GM12878 (cell line): Measurements from ENCODE around the gene SEMA4C. TPM values are rescaled to one million over a fixed set of nuclear protein-coding genes. Genes with fewer than 3 reads are reported as not detected.

ENCODE experiments used
- ATAC-seq: fragments of 200-7000 bp; cut with Tn5 transposase; 3 replicates; pipeline ENCODE4 v1.9.1; 2020; ENCODE audit warnings: mild to moderate bottlenecking, moderate library complexity
- BruUV-seq: library from RNA; stranded (reverse); fragments of 400-500 nt; replicated peaks from 2 replicates; lab custom pipeline; 2021; lab: Mats Ljungman, UMichigan
- CTCF ChIA-PET: fragments of 300-600 bp; sonication (Branson Sonifier 250); formaldehyde crosslinking; extraction: SDS; loops from one replicate; lab custom pipeline; 2021; ENCODE audit warnings: inconsistent platforms; lab: Yijun Ruan, JAX
- POLR2A ChIA-PET: fragments of 350-600 bp; formaldehyde crosslinking; extraction: SDS; loops from one replicate; lab custom pipeline; 2021; ENCODE audit warnings: inconsistent platforms; lab: Charles Lee
- RAD21 ChIA-PET: fragments of 300-600 bp; sonication (Branson Sonifier 250); formaldehyde crosslinking; loops from one replicate; lab custom pipeline; 2023; ENCODE audit warnings: antibody characterized with exemption; ENCODE audit not compliant: unreplicated experiment; lab: Charles Lee
- SMC1A ChIA-PET: fragments of 300-600 bp; sonication (Branson Sonifier 250); formaldehyde crosslinking; loops from one replicate; lab custom pipeline; 2023; ENCODE audit not compliant: unreplicated experiment, uncharacterized antibody; lab: Charles Lee
- DNase-seq: peaks from one replicate; pipeline ENCODE4 v3.0.0-alpha.2; 2011; ENCODE audit warnings: low read depth, low spot score
- FAIRE-seq: peaks from 3 replicates; lab custom pipeline; 2011; peaks lifted over from hg19 to GRCh38; lab: Jason Lieb, UNC
- H2AFZ ChIP-seq: 2 replicates; pipeline ENCODE4 v1.6.0; 2011; ENCODE audit warnings: low read depth, low read length, control low read depth; ENCODE audit not compliant: control insufficient read depth
- H3K27ac ChIP-seq: 2 replicates; pipeline ENCODE4 v1.5.1; 2011; ENCODE audit warnings: control low read depth; ENCODE audit not compliant: control insufficient read depth, insufficient read depth
- H3K27me3 ChIP-seq, 2 experiments: replicated peaks in 1 of 2; 2 replicates each; pipeline versions ENCODE4 v1.6.0 to v1.6.1; 2011; ENCODE audit warnings: low read length in 1 of 2; ENCODE audit not compliant: control insufficient read depth in 2 of 2, insufficient read depth in 2 of 2
- H3K36me3 ChIP-seq, 2 experiments: 2 replicates each; pipeline ENCODE4 v1.5.1; 2011; ENCODE audit warnings: low read length in 1 of 2; ENCODE audit not compliant: control insufficient read depth in 2 of 2, insufficient read depth in 2 of 2
- H3K4me1 ChIP-seq: 2 replicates; pipeline ENCODE4 v1.6.1; 2011; ENCODE audit warnings: mild to moderate bottlenecking, low read length, moderate library complexity, mixed read lengths; ENCODE audit not compliant: control insufficient read depth, insufficient read depth
- H3K4me2 ChIP-seq: 2 replicates; pipeline ENCODE4 v1.6.0; 2011; ENCODE audit warnings: control low read depth; ENCODE audit not compliant: control insufficient read depth, insufficient read depth
- H3K4me3 ChIP-seq: fragments of 200-600 bp; sonication (generic); 2 replicates; pipeline ENCODE4 v1.5.1; 2016
- H3K79me2 ChIP-seq: 2 replicates; pipeline ENCODE4 v1.6.0; 2011; ENCODE audit warnings: low read length; ENCODE audit not compliant: control insufficient read depth, insufficient read depth
- H3K9ac ChIP-seq: 2 replicates; pipeline ENCODE4 v1.8.0; 2011; ENCODE audit warnings: low read length, control low read depth, mixed read lengths; ENCODE audit not compliant: control insufficient read depth, insufficient read depth
- H3K9me3 ChIP-seq: replicated peaks from 3 replicates; pipeline ENCODE4 v1.5.1; 2011; ENCODE audit warnings: mild to moderate bottlenecking, low read length; ENCODE audit not compliant: control insufficient read depth, insufficient read depth
- H4K20me1 ChIP-seq: 2 replicates; pipeline ENCODE4 v1.6.0; 2011; ENCODE audit not compliant: control insufficient read depth, insufficient read depth
- BRCA1 ChIP-seq: IDR thresholded peaks from 2 replicates; pipeline ENCODE4 v1.6.1; 2011; ENCODE audit warnings: low read depth, low read length, improper control_type of control experiment
- HDGF ChIP-seq: fragments of 450-650 bp; IDR thresholded peaks from 2 replicates; pipeline ENCODE4 v1.6.1; 2016; ENCODE audit warnings: antibody characterized with exemption
- MTA2 ChIP-seq: fragments of 450-650 bp; IDR thresholded peaks from 2 replicates; pipeline ENCODE4 v1.6.1; 2016; ENCODE audit warnings: low read depth, mild to moderate bottlenecking, moderate library complexity
- TCF7 ChIP-seq: IDR thresholded peaks from 2 replicates; pipeline ENCODE4 v1.6.1; 2014; ENCODE audit warnings: antibody characterized with exemption, borderline replicate concordance
- ZNF24 ChIP-seq: fragments of 450-650 bp; IDR thresholded peaks from 2 replicates; pipeline ENCODE4 v1.6.1; 2017; ENCODE audit warnings: antibody characterized with exemption, mild to moderate bottlenecking
- ZNF592 ChIP-seq: fragments of 450-650 bp; IDR thresholded peaks from 2 replicates; pipeline ENCODE4 v1.6.1; 2017; ENCODE audit warnings: mild to moderate bottlenecking, moderate library complexity
- WGBS: methylation state at CpG from one replicate; pipeline ENCODE4 v1.1.6; 2016; ENCODE audit warnings: low lambda C conversion rate; ENCODE audit not compliant: insufficient replicate concordance, insufficient coverage; ENCODE audit errors: missing lambda C conversion rate; 5-methylcytosine and 5-hydroxymethylcytosine counted together
- in situ Hi-C: fragments of 300-500 bp; cut with MboI; formaldehyde crosslinking; loops from 9 replicates; pipeline ENCODE4 v1.14.3; 2018; ENCODE audit warnings: mixed read lengths
- intact Hi-C: fragments of 100-400 bp; cut with micrococcal nuclease; formaldehyde crosslinking; loops from one replicate; pipeline ENCODE4 v1.14.2; 2022; ENCODE audit not compliant: unreplicated experiment
- polyA plus RNA-seq, 11 experiments: library from polyadenylated mRNA; depleted of rRNA in 4 of 11; unstranded in 6 of 11; stranded (reverse) in 5 of 11; fragments of >200 nt; fragmentation: Nextera tagmentation in 4 of 11; fragmentation: Illumina TruSeq in 1 of 11; extraction: Ambion mirVana in 4 of 11; extraction: Trizol in 1 of 11; gene quantifications; 1 replicate in 1 of 11; 2 replicates in 10 of 11; pipeline versions ENCODE4 v1.2.1 to v1.2.3, GENCODE V29; 2011 to 2016; ENCODE audit warnings: inconsistent platforms in 2 of 11, missing spikeins in 2 of 11, low read depth in 1 of 11
- total RNA-seq, 4 experiments: library from RNA; depleted of rRNA in 3 of 4; stranded (reverse); fragments of >200 nt in 3 of 4; fragmentation: Illumina TruSeq in 1 of 4; extraction: Trizol in 1 of 4; gene quantifications; 2 replicates each; pipeline versions ENCODE4 v1.2.1 to v1.2.3, GENCODE V29; 2013 to 2021

SEMA4C gene
- total and polyA plus RNA-seq, 10 of the 15 experiments (the other 5 are each of a cell fraction or from before 2014, with no cell fraction given): 0.06 to 21.6 (median 6.8) TPM

DNA sequence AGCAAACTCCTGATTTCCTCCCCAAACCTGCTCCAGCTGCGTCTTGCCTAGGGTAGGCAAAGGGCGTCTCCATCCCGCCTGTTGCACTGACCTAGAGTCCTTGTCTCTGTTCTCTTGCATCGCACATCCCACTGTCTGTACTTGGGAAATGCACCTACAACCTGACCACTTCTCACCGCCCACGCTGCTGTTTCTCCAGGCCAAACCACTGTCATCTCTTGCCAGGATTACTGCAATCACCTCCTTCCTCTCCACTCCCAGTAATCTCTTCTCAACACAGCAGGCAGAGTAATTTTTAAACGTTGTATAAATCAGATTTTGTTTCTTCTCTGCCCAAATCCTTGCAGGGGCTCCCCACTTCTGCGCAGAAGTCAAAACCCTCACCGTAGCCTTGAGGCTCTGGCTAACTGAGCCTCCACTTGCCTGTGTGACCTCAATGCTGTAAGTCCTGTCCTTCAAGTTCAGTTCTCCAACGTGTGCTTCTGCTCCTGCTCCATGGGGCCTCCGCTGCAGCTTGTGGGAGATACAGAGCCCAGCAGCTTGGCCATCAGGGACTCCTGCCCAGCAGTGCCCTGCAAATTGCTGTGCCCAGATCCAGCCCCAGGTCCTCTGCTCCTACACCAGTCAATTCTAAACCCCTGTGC is 27.7 kb upstream of the SEMA4C start:
- Histone ChIP-seq H2AFZ (no peak overlapping the region), H3K79me2 (no peaks in the 10 kb centered on the region), H3K4me3 (no peak overlapping the region), H3K4me1 (no peaks in the 10 kb centered on the region), H3K27me3 (no peaks in the 10 kb centered on the region; a peak in 1 of 4 replicates)
- RAD21 ChIA-PET: no interaction called here
- no peak for DNase-seq
- SMC1A ChIA-PET: no interaction called here
- FAIRE-seq: no peak
- ATAC-seq: no peak
- WGBS: 53% methylated on average over 11 of the region's 11 CpGs
- intact Hi-C loops: no loop called here
- CTCF ChIA-PET: interaction anchor here (0.9 kb wide), 1 partner anchor 40 kb away, joined by 3 read pairs; the partner anchor contains the start of gene ANKRD39
- no TSS peak for BruUV-seq
- in situ Hi-C loops: no loop called here
- no peak for TF ChIP-seq ZNF592
- no peak for TF ChIP-seq BRCA1
- TF ChIP-seq TCF7: no peak
- no peak for TF ChIP-seq HDGF
- no peak for TF ChIP-seq ZNF24
- TF ChIP-seq MTA2: no peak
- TF ChIP-seq, all 136 proteins: peak for 0
- Histone ChIP-seq H3K4me2 (no peak overlapping the region), H3K9me3 (no peaks in the 10 kb centered on the region), H4K20me1 (no peaks in the 10 kb centered on the region), H3K27ac (no peak overlapping the region), H3K9ac (no peak overlapping the region), H3K36me3 (no peaks in the 10 kb centered on the region)
- POLR2A ChIA-PET: no interaction called here
